HepG2 (cell line): ENCODE results near the gene ARHGEF39. TPM values are rescaled to one million over a fixed set of nuclear protein-coding genes. Genes with fewer than 3 reads are reported as not detected.
A peak's percentile ranks its signal among the peaks of the same experiment; 100 is the strongest.

ENCODE experiments used
- AHDC1 ChIP-seq: sonication (generic); formaldehyde crosslinking; IDR thresholded peaks from 2 replicates; pipeline ENCODE4 v1.5.1; 2020; ENCODE audit warnings: mild to moderate bottlenecking, missing genetic modification reagents, borderline replicate concordance
- ASH2L ChIP-seq: fragments of 300-600, 200-600 bp; sonication (generic); IDR thresholded peaks from 2 replicates; pipeline ENCODE4 v1.7.0; 2017; ENCODE audit warnings: low read depth, mild to moderate bottlenecking, moderate library complexity, mixed read lengths, low read length; ENCODE audit not compliant: insufficient read length
- HMGXB3 ChIP-seq: sonication (generic); formaldehyde crosslinking; IDR thresholded peaks from 2 replicates; pipeline ENCODE4 v1.4.0; 2020; ENCODE audit warnings: missing genetic modification reagents, borderline replicate concordance
- HNF1B ChIP-seq: sonication (generic); formaldehyde crosslinking; IDR thresholded peaks from 2 replicates; pipeline ENCODE4 v1.5.1; 2020; ENCODE audit warnings: mild to moderate bottlenecking, moderate library complexity, missing genetic modification reagents
- MXD4 ChIP-seq: IDR thresholded peaks from 2 replicates; pipeline ENCODE4 v1.6.1; 2016; ENCODE audit warnings: mild to moderate bottlenecking, missing biosample characterization, missing genetic modification reagents
- NFIB ChIP-seq: sonication (generic); formaldehyde crosslinking; IDR thresholded peaks from 2 replicates; pipeline ENCODE4 v1.9.0; 2021; ENCODE audit warnings: missing genetic modification reagents, mild to moderate bottlenecking, borderline replicate concordance
- SRSF1 ChIP-seq: fragments of 200-400 bp; formaldehyde crosslinking; optimal IDR thresholded peaks from 2 replicates; pipeline ENCODE3; 2017; ENCODE audit warnings: mild to moderate bottlenecking, low read depth, low read length, moderate library complexity
- ZC3H13 ChIP-seq: sonication (generic); formaldehyde crosslinking; IDR thresholded peaks from 2 replicates; pipeline ENCODE4 v1.8.1; 2023; ENCODE audit warnings: mild to moderate bottlenecking, missing genetic modification reagents, moderate library complexity
- ZFP91 ChIP-seq: sonication (generic); formaldehyde crosslinking; IDR thresholded peaks from 2 replicates; pipeline ENCODE4 v1.9.0; 2022; ENCODE audit warnings: missing genetic modification reagents, mild to moderate bottlenecking, borderline replicate concordance
- ZNF704 ChIP-seq: sonication (generic); formaldehyde crosslinking; IDR thresholded peaks from 2 replicates; pipeline ENCODE4 v1.8.1; 2023; ENCODE audit warnings: mild to moderate bottlenecking, inconsistent platforms, moderate library complexity, missing genetic modification reagents, borderline replicate concordance
- ZNF749 ChIP-seq: sonication (generic); formaldehyde crosslinking; IDR thresholded peaks from 2 replicates; pipeline ENCODE4 v1.8.0; 2022; ENCODE audit warnings: mild to moderate bottlenecking, missing genetic modification reagents, moderate library complexity, borderline replicate concordance
- ZNF773 ChIP-seq: sonication (generic); formaldehyde crosslinking; IDR thresholded peaks from 2 replicates; pipeline ENCODE4 v1.4.0; 2020; ENCODE audit warnings: missing genetic modification reagents, borderline replicate concordance
- polyA plus RNA-seq, 8 experiments: library from polyadenylated mRNA; depleted of rRNA in 3 of 8; stranded (reverse) in 7 of 8; unstranded in 1 of 8; fragments of >200 nt; fragmentation: Illumina TruSeq in 4 of 8; extraction: Trizol in 4 of 8; gene quantifications; 2 replicates each; pipeline versions ENCODE4 v1.2.1 to v1.2.3, GENCODE V29; 2011 to 2016; ENCODE audit warnings: low read depth in 4 of 8, missing spikeins in 1 of 8, mixed read lengths in 1 of 8; ENCODE audit not compliant: insufficient read depth in 1 of 8
- total RNA-seq, 5 experiments: library from RNA; depleted of rRNA; stranded (reverse); fragments of >200 nt; fragmentation: Illumina TruSeq; extraction: Trizol; gene quantifications; 2 replicates each; pipeline ENCODE4 v1.2.3, GENCODE V29; 2016; ENCODE audit warnings: low read depth in 1 of 5

ARHGEF39 gene
- total and polyA plus RNA-seq, 2 of the 13 experiments (the other 11 are each of a cell fraction or from before 2014, with no cell fraction given): 11.2 to 12.3 TPM

GRCh38 chr9:35646533-35647265 lies 18.3 kb downstream of the ARHGEF39 start (continued):
- TF ChIP-seq AHDC1 (CRISPR knock-in tag): peak; percentile 55; the same call in 1 of the 2 replicates
- no peak for TF ChIP-seq ZC3H13 (CRISPR knock-in tag)
- no peak for TF ChIP-seq SRSF1
- no peak; the same call in 1 of the 2 replicates for TF ChIP-seq HMGXB3 (CRISPR knock-in tag)
- peak; percentile 15 for TF ChIP-seq ASH2L
- no peak for TF ChIP-seq ZNF704 (CRISPR knock-in tag)
- TF ChIP-seq HNF1B (CRISPR knock-in tag): peak; percentile 56; the same call in 1 of the 2 replicates
- no peak for TF ChIP-seq ZNF749 (CRISPR knock-in tag)
- no peak for TF ChIP-seq NFIB (CRISPR knock-in tag)
- TF ChIP-seq ZNF773 (CRISPR knock-in tag): no peak
- peak; percentile 20; the same call in 1 of the 2 replicates for TF ChIP-seq MXD4 (CRISPR knock-in tag)
- peak; percentile 72; the same call in 1 of the 2 replicates for TF ChIP-seq ZFP91
